GM19023 (cell line): Measurements from ENCODE around the gene CPNE7.
"Not testable (repeated sequence)": the region's sequence is repeated elsewhere in the genome, so short reads cannot be mapped to it uniquely, and the experiment has no call there.

ENCODE experiments used
- ATAC-seq: cut with Tn5 transposase; IDR thresholded peaks from one replicate; pipeline ENCODE4 v1.9.1; 2021; ENCODE audit warnings: mild to moderate bottlenecking, moderate library complexity; ENCODE audit not compliant: unreplicated experiment

CPNE7 gene

GRCh38 chr16:89621136-89621697 lies 45.7 kb downstream of the CPNE7 start:
- ATAC-seq, result no peak

DNA sequence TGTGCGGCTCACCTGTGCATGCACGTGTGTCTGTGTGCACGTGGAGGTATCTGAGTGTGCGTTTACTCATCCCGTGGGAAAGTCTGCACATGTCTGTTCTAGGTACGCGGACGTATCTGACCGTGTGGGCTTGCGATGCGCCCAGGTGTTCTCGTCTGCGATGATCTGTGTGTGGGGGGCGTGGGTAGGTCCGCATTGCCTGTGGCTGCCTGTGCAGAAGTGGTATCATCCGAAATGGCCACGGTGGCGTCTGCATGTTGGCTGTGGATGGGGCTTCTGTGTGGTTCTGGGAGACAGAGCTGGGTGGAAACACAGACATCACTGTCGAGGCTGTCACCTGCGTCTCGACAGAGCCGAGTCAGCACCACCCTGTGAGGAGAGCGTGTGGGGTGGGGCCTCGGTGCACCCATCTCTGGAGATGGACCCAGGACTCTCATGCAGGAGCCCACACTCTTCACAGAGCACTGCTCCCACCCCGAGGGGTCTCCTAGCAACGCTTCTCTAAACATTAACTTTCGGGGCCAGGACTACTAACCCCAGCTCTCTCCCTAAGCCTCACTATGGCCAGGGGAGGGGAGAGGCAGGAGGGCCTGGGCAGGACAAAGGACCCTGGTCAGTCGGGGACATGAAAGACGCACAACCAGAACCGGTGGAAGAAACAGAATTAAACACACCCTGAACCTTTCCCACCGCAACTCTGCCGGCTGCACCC lies 46.3 kb downstream of the CPNE7 start:
- ATAC-seq, result no peak

- ATAC-seq, result no peak
These were observed 48.1 kb downstream of the CPNE7 start for GRCh38 chr16:89623511-89624261.

- ATAC-seq, result no peak
These were observed 49.5 kb downstream of the CPNE7 start for GRCh38 chr16:89624777-89625761.

GRCh38 chr16:89629827-89630610 lies 54.5 kb downstream of the CPNE7 start:
- ATAC-seq, result no peak

GRCh38 chr16:89633064-89633631 lies 57.6 kb downstream of the CPNE7 start:
- no peak for ATAC-seq

- not testable (repeated sequence) for ATAC-seq
These were observed 59.2 kb downstream of the CPNE7 start for GRCh38 chr16:89634463-89635385.

DNA sequence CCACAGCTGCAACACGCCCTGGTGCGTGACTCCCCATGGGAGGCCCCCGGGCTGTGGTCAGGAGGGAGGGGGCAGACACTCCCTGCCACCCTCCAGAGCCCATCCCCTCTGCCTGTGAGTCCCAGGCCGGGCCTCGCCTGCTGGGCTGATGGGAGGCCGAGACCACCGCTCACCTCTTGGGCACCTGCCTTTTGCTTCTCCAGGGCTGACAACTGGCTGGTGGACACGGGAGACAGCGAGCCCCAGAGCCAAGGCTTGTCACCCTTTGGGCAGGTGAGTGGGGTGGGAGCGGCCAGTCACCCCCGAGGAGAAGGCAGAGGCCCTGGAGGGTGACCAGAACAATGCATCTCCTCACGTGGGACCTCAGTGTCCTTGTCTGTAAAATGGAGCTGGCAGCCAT lies 61.1 kb downstream of the CPNE7 start:
- no peak for ATAC-seq

- no peak for ATAC-seq
These were observed 61.8 kb downstream of the CPNE7 start for GRCh38 chr16:89637379-89637778.

DNA sequence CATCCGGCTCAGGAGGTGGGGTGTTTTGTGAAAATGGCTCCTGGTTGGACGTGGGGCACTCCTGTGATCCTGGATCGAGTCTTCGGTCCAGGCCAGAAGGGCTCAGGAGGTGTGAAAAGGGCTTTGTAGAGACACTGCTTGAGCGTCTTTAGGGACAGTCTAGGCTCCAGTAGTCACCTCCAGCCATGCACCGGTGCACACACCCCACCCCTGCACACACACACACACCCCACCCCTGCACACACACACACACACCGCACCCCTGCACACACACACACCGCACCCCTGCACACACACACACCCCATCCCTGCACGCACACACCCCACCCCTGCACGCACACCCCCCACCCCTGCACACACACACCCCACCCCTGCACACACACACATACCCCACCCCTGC lies 62.9 kb downstream of the CPNE7 start:
- no peak for ATAC-seq

GRCh38 chr16:89639385-89639784 lies 63.8 kb downstream of the CPNE7 start:
- ATAC-seq, result no peak

- no peak for ATAC-seq
These were observed 66.0 kb downstream of the CPNE7 start for GRCh38 chr16:89641458-89642119.

DNA sequence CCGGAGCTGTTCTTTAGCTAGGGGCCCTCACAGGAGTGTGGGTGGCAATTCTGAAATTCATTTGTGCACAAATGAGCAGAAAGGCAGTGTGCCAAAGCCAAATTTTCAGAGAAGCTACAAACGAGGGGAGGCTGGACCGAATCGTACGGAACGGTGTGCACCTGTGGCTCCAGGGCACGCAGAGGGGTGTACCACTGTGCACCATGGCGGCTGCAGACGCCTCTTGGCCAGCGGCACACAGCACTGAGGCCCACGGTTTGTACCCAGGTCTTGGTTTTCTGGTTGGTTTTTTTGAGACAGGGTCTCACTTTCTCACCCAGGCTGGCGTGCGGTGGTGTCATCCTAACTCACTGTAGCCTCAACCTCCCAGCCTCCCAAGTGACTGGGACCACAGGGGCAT lies 67.0 kb downstream of the CPNE7 start:
- ATAC-seq, result no peak

- ATAC-seq, result no peak
These were observed 68.3 kb downstream of the CPNE7 start for GRCh38 chr16:89643769-89644300.

GRCh38 chr16:89645122-89645521 lies 69.6 kb downstream of the CPNE7 start:
- ATAC-seq, result no peak

- no peak for ATAC-seq
These were observed 70.7 kb downstream of the CPNE7 start for GRCh38 chr16:89646270-89646669.
